SK-N-SH (cell line): ENCODE measurements around the gene AIMP2. TPM values are rescaled to one million over a fixed set of nuclear protein-coding genes. Genes with fewer than 3 reads are reported as not detected.

Experiments
- polyA plus RNA-seq, 3 experiments: library from polyadenylated mRNA; depleted of rRNA; stranded (reverse); fragments of >200 nt; gene quantifications; 2 replicates each; pipeline ENCODE4 v1.2.3, GENCODE V29; 2012
- small RNA-seq, 7 experiments: library from RNA; depleted of rRNA; stranded (forward); fragments of <200 nt; gene quantifications; one replicate each; pipeline ENCODE3, GENCODE V24; 2012

AIMP2 gene
- polyA plus RNA-seq, 1 of the 3 experiments (the other 2 are of a cell fraction): 104 TPM

Small RNA genes lying within 50 kb of the gene (small RNA-seq; reads per million reads assigned to genes)
- gene RF00019 (0 reads per million in 7 experiments), gene RNU6-218P (0 reads per million in 7 experiments), gene SNORA80D (3.4 to 46.8 (median 11.3) reads per million in 7 experiments)

Other genes starting within 250 kb of the AIMP2 start
- gene RNF216, start 227.6 kb upstream of the AIMP2 start, polyA plus RNA-seq (2012; rRNA removed): 29.5 and 32.1 TPM in 2 replicates
- gene OCM, start 128.5 kb upstream of the AIMP2 start, polyA plus RNA-seq (2012; rRNA removed): not detected in 2 replicates
- gene CCZ1, start 110.5 kb upstream of the AIMP2 start, polyA plus RNA-seq (2012; rRNA removed): 69.8 and 76.4 TPM in 2 replicates
- gene RSPH10B, start 38.6 kb upstream of the AIMP2 start, polyA plus RNA-seq (2012; rRNA removed): 0.03 TPM in 1 of 2 replicates, not detected in the other
- gene PMS2, start 223 bp upstream of the AIMP2 start, polyA plus RNA-seq (2012; rRNA removed): 9.6 and 11.4 TPM in 2 replicates
- 0.50 and 0.53 TPM in 2 replicates for gene ANKRD61, start 22.1 kb downstream of the AIMP2 start, polyA plus RNA-seq (2012; rRNA removed)
- gene EIF2AK1, start 49.9 kb downstream of the AIMP2 start, polyA plus RNA-seq (2012; rRNA removed): 96.2 and 120 TPM in 2 replicates
- 4.5 and 7.3 TPM in 2 replicates for gene USP42, start 95.7 kb downstream of the AIMP2 start, polyA plus RNA-seq (2012; rRNA removed)